ENCODE results near the gene RHOV. TPM values are rescaled to one million over a fixed set of nuclear protein-coding genes. Genes with fewer than 3 reads are reported as not detected.

Gene RHOV, protein sequence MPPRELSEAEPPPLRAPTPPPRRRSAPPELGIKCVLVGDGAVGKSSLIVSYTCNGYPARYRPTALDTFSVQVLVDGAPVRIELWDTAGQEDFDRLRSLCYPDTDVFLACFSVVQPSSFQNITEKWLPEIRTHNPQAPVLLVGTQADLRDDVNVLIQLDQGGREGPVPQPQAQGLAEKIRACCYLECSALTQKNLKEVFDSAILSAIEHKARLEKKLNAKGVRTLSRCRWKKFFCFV
- 3.7 to 4.3 TPM (median 3.7 TPM) in 5 replicates for total RNA-seq (2022; extraction: Qiagen RNA extraction)

DNA sequence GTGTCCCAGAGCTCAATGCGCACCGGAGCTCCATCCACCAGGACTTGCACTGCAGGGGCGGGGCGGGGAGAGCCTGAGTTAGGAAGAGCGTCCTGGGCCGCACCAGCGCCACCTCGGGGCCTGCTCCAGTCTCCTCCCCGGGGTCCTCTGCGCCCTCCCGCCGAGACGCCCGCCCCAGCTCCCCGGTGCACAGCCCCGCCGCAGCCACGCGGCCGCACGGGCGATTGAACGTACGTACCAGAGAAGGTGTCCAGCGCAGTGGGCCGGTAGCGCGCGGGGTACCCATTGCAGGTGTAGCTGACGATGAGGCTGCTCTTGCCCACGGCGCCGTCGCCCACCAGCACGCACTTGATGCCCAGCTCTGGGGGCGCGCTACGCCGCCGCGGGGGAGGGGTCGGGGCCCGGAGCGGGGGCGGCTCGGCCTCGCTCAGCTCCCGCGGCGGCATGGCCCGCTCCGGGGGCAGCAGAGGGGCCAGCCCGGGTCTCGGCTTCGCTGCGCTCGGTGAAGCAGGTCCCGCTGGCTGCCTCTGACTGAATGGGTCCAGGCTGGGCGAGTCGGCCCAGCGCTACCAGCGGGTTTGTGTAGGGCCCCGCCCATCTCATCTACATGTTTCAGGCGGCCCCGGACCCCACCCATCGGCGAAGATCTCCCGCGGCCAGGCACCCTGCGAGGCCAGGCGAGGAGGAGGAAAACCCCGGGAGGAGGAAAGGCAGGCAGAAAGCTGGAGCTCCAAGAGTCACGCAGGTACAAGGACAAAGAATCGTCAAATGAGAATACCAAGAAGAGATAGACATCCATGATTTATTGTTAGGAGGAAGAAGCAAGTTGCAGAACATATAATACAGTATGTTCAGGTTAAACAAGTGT is at the start of gene RHOV:
RHOV (minus strand) TSS at position 541 of the 868 bp plus-strand sequence; CDS start at position 446, 95 bp downstream.

DNA sequence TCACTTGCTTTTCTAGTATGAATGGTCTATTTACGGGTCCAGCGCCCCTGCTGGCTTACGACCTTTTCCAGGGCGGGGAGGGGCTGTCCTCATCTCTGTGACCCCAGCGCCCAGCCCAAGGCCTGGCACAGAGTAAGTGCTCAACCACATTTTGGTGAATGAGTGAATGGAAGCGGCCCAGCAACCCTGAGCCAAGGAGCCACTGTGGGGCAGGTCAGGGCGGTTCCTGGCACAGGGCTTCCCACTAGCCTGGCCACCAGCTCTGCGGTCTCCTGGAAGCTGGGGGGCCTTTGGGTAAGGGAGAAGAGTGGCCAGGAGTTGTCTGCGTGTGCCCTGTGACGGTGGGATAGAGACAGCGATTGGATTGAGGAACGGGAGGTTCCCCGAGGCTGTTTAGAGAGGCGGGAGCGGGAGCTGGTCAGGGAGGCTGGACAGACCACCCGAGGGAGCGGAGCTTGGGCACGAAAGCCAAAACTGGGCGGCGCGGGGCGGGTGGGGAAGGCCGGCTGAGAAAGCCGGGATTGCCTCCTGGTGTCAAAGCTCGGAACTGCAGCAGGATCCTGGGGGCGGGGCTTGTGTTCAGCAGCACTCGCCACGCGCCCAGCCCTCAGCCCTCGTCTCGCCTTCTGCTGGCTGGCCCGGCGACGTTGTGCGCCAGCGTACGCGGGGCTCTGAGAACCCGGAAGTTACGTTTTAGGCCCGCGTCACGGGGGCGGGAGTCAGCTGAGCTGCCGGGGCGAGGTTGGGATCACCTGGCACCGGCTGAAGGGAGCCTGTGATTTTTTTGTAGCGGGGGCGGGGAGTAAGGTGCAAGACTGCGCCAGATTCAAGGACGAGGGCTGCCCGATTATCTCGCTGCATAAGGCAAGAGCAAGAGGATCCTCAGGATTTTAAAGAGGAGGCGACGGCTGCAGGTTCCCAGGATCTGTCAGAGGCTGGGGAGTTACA is 20.0 kb upstream of the RHOV start, which contains the start of gene VPS18:
VPS18 (plus strand) TSS at position 718 of the 948 bp plus-strand sequence. CDS start 319 bp downstream, outside the sequence.

DNA sequence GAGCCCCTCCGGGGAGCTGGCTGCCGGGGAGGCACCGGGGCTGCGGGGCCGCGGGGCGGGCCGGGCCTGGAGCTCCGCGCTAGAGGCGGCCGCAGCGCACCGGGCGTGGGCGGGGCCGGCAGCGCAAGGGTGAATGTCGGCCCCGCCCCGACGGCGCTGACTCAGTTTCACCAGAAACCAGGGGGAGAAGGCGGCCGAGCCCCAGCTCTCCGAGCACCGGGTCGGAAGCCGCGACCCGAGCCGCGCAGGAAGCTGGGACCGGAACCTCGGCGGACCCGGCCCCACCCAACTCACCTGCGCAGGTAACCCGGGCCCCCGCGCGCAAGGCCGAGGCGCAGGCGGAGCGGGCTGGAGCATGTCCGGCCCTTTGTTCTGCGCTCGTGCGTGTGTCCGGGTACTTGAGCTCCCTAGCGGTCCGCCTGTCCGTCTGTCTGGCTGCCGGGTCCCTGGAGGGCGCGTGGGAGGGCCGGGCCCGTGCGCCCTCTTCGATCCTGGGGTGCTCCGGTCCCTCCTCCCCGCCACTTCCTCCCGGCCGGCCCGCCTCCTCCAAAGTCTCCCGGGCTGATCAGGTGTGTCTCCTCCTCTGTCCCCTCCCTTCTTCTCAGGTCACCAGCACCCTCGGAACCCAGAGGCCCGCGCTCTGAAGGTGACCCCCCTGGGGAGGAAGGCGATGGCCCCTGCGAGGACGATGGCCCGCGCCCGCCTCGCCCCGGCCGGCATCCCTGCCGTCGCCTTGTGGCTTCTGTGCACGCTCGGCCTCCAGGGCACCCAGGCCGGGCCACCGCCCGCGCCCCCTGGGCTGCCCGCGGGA is 29.9 kb downstream of the RHOV start, which contains the start of gene SPINT1:
SPINT1 (plus strand) TSS at position 164 of the 811 bp plus-strand sequence; CDS start at position 671, 507 bp downstream.

DNA sequence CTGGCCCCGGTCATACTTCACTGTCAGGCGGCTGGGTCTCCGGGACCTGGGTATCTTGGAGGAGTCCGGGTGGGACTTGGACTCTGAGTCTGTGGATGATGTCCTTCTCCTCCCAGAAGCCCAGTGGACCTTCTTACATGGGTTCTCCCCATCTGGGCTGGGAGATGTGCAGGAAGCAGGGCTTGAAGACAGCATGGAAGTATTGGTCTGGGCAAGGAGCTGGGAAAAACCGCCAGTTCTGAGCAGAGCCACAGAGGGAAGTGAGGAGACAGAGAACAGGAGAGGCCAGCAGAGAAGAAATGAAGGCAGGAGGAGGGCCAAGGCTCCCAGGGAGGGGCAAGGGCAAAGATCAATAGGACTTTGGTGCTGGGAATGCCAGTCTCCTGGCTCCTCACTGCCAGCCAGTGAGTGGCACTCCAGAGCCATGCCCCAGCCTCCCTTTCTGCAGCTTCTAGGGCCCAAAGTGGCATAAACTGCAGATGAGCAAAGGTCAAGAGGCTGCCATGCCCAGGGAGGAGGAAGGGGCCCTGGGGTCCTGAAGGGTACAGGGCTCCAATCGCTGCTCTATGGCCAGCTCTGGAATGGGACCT is 45.5 kb downstream of the RHOV start, which contains the start of gene PPP1R14D:
PPP1R14D (minus strand) TSS at position 262 of the 590 bp plus-strand sequence; CDS start at position 195, 67 bp downstream.

Other genes starting within 250 kb of the RHOV start
- 17.7 to 23.7 TPM (median 20.5 TPM) in 5 replicates for gene RAD51, start 179.1 kb downstream of the RHOV start, total RNA-seq (2022; extraction: Qiagen RNA extraction)
- gene RMDN3, start 119.0 kb downstream of the RHOV start, total RNA-seq (2022; extraction: Qiagen RNA extraction): 21.6 to 24.4 TPM (median 22.1 TPM) in 5 replicates
- gene GCHFR, start 110.2 kb downstream of the RHOV start, total RNA-seq (2022; extraction: Qiagen RNA extraction): 6.0 to 7.9 TPM (median 7.0 TPM) in 5 replicates
- gene C15orf62, start 104.3 kb downstream of the RHOV start, total RNA-seq (2022; extraction: Qiagen RNA extraction): 0.04 to 0.10 TPM (median 0.05 TPM) in 3 of 5 replicates, not detected in the others
- 13.8 to 16.5 TPM (median 16.1 TPM) in 5 replicates for gene ZFYVE19, start 67.1 kb downstream of the RHOV start, total RNA-seq (2022; extraction: Qiagen RNA extraction)
- 21.1 to 28.9 TPM (median 25.8 TPM) in 5 replicates for gene DNAJC17, start 66.8 kb downstream of the RHOV start, total RNA-seq (2022; extraction: Qiagen RNA extraction)
- gene PPP1R14D, start 45.5 kb downstream of the RHOV start, total RNA-seq (2022; extraction: Qiagen RNA extraction): 0.14 to 0.21 TPM (median 0.19 TPM) in 3 of 5 replicates, not detected in the others
- gene SPINT1, start 30.2 kb downstream of the RHOV start, total RNA-seq (2022; extraction: Qiagen RNA extraction): 0.59 to 0.94 TPM (median 0.67 TPM) in 5 replicates
- 19.7 to 25.8 TPM (median 24.5 TPM) in 5 replicates for gene VPS18, start 20.2 kb upstream of the RHOV start, total RNA-seq (2022; extraction: Qiagen RNA extraction)
- gene DLL4, start 55.1 kb upstream of the RHOV start, total RNA-seq (2022; extraction: Qiagen RNA extraction): 1.8 to 2.8 TPM (median 2.8 TPM) in 5 replicates
- gene CHAC1, start 79.2 kb upstream of the RHOV start, total RNA-seq (2022; extraction: Qiagen RNA extraction): 7.5 to 13.3 TPM (median 8.8 TPM) in 5 replicates
- gene INO80, start 242.0 kb upstream of the RHOV start, total RNA-seq (2022; extraction: Qiagen RNA extraction): 12.0 to 15.7 TPM (median 14.0 TPM) in 5 replicates